ENCODE measurements around the gene CLN6. TPM values are rescaled to one million over a fixed set of nuclear protein-coding genes. Genes with fewer than 3 reads are reported as not detected.
A peak's percentile ranks its signal among the peaks of the same experiment; 100 is the strongest.

Gene CLN6
- total and polyA plus RNA-seq, 12 donors = 9.2 to 36.6 (median 25.8) TPM

- Histone ChIP-seq H3K36me3 (replicated peaks in 1 of 2) (no peaks in the 10 kb centered on the region), H3K4me1 (replicated peaks in 1 of 2) (peaks cover 0 to 3% of the 10 kb centered on the region in 2 donors), H3K27ac (no peak overlapping the region), H3K9me3 (replicated peaks in 1 of 3) (no peaks in the 10 kb centered on the region), H3K4me3 (no peak overlapping the region), H3K27me3 (no peaks in the 10 kb centered on the region)
- WGBS, 4 donors = 90 to 97% (median 95%) methylated on average over 3 of the region's 3 CpGs
- no peak for DNase-seq
- no peak for TF ChIP-seq CTCF (IDR thresholded peaks at IDR 0.05)
- TF ChIP-seq POLR2A (IDR thresholded peaks at IDR 0.05) = no peak
- intact Hi-C loops (cut with DNase I) = no loop called here
These were observed 32.5 kb upstream of the CLN6 start for GRCh38 chr15:68261980-68262379.

GRCh38 chr15:68261241-68261640, 31.7 kb upstream of the CLN6 start:
- no peak overlapping the region for H3K27ac ChIP-seq
- no peak for DNase-seq
- 79 to 93% (median 85%) methylated on average over 3 of the region's 3 CpGs for WGBS, 4 donors
- intact Hi-C loops (cut with DNase I) = no loop called here
- H3K27me3 ChIP-seq = no peaks in the 10 kb centered on the region
- peaks cover 3 to 5% of the 10 kb centered on the region in 2 donors for H3K4me1 ChIP-seq (replicated peaks in 1 of 2)
- H3K4me3 ChIP-seq = no peak overlapping the region
- no peak for TF ChIP-seq CTCF (IDR thresholded peaks at IDR 0.05)
- no peak for TF ChIP-seq POLR2A (IDR thresholded peaks at IDR 0.05)
- no peaks in the 10 kb centered on the region for H3K9me3 ChIP-seq (replicated peaks in 1 of 3)
- H3K36me3 ChIP-seq (replicated peaks in 1 of 2) = no peaks in the 10 kb centered on the region

GRCh38 chr15:68259883-68260282, 30.4 kb upstream of the CLN6 start:
- WGBS, 4 donors = 86 to 100% (median 88%) methylated on average over 2 of the region's 2 CpGs

GRCh38 chr15:68258692-68259091, 29.2 kb upstream of the CLN6 start:
- no peak for TF ChIP-seq POLR2A (IDR thresholded peaks at IDR 0.05)
- TF ChIP-seq CTCF (IDR thresholded peaks at IDR 0.05) = no peak
- Histone ChIP-seq H3K27me3 (no peaks in the 10 kb centered on the region), H3K9me3 (replicated peaks in 1 of 3) (no peaks in the 10 kb centered on the region), H3K36me3 (replicated peaks in 1 of 2) (no peaks in the 10 kb centered on the region), H3K4me1 (replicated peaks in 1 of 2) (peaks cover 3 to 5% of the 10 kb centered on the region in 2 donors), H3K4me3 (no peak overlapping the region), H3K27ac (no peak overlapping the region)
- intact Hi-C loops (cut with DNase I) = loop anchor here (10.0 kb wide), 2 partner anchors 46 to 416 kb away; no protein-coding TSS in a partner anchor
- DNase-seq = peak in 2 of 7 donors; percentile 10 to 33
- WGBS, 4 donors = 71 to 80% (median 74%) methylated on average over 4 of the region's 4 CpGs

More at GRCh38 chr15:68259883-68260282, 30.4 kb upstream of the CLN6 start:
- H3K27me3 ChIP-seq = no peaks in the 10 kb centered on the region
- H3K36me3 ChIP-seq (replicated peaks in 1 of 2) = no peaks in the 10 kb centered on the region
- intact Hi-C loops (cut with DNase I) = loop anchor here (10.0 kb wide), 2 partner anchors 45 to 415 kb away; no protein-coding TSS in a partner anchor
- H3K4me3 ChIP-seq = no peak overlapping the region
- H3K9me3 ChIP-seq (replicated peaks in 1 of 3) = no peaks in the 10 kb centered on the region
- no peak for TF ChIP-seq POLR2A (IDR thresholded peaks at IDR 0.05)
- H3K27ac ChIP-seq = no peak overlapping the region
- DNase-seq = no peak
- H3K4me1 ChIP-seq (replicated peaks in 1 of 2) = peaks cover 3 to 5% of the 10 kb centered on the region in 2 donors

Data from adrenal gland (tissue), 12 donors.